GM12873 (cell line): ENCODE results near the gene ATP5IF1.

Source experiments
- CTCF ChIP-seq: IDR thresholded peaks from 2 replicates; pipeline ENCODE4 v1.5.1; 2012; ENCODE audit warnings: low read depth, mild to moderate bottlenecking, moderate library complexity, low read length, control low read depth; ENCODE audit not compliant: insufficient read depth; ENCODE audit errors: missing control alignments

ATP5IF1 gene

GRCh38 chr1:28213315-28213714 is 22.6 kb upstream of the ATP5IF1 start:
- TF ChIP-seq CTCF, result no peak

DNA sequence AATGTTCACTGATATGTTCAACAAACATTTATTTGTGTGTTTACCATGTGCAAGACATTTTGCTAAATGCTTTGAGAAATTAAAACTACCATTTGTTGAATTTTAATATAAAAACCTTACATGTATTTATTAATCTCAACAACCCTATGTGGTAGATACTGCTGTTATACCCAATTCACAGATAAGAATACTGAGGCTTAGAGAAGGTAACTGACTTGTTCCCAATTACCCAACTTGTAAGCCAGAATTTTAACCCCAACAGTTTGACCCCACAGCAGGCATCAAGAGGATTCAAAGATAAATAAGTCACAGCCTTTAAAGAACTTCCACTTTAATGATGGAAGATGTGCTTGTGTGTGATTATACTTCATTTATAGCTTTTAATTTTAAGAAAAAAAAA is 6.8 kb upstream of the ATP5IF1 start:
- no peak for TF ChIP-seq CTCF

- TF ChIP-seq CTCF, result no peak
Measured at GRCh38 chr1:28229996-28230395, 5.9 kb upstream of the ATP5IF1 start.

DNA sequence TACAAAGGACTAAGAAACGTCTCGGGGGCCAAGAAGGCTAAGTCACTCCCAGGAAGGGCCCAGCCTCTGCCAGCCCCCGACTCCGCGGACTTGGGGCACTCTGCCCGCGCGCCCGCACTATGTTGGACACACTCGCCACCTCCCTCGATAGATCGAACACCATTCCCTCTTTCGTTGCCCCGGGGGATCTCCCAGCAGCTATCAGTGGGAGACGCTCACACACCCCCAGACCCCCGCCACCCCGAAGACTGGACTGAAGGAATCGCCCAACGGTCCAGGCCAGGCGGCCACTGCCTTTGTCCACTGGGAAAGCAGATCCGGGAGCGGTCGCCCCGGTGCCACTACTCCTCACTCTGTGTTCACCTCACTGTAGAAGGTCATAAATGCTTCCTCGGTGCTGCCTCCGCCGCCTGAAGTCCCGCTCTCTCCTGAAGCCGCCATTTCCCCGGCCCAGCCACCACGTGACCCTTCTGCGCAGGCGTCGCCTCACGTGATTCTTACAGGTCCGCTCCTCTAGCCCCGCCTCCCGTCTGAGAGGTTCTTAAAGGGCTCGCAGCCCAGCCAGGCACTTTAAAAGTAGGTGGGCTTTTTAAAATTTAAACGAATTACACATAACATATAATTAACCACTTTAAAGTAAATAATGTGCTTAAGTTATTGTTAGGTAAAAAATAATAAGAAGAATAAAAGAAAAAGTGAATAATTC is 3.2 kb upstream of the ATP5IF1 start, which contains the start of gene DNAJC8:
Gene DNAJC8, minus strand, starts transcription at position 472 of the 706 bp plus-strand sequence. Its CDS starts 31 bp downstream, at position 441.
- TF ChIP-seq CTCF, result no peak

DNA sequence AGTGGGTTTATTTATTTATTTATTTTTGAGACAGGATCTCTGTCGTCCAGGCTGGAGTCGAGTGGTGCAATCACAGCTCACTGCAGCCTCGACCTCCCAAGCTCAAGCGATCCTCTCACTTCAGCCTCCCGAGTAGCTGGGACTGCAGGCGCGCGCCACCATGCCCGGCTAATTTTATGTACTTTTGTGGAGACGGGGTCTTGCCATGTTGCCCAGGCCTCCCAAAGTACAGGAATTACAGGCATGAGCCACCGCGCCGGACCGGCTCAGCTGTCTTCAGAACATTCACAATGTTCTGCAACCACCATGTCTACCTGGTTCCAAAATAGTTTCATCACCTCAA is 2.7 kb upstream of the ATP5IF1 start:
- TF ChIP-seq CTCF, result no peak

GRCh38 chr1:28236656-28237322 is 865 bp downstream of the ATP5IF1 start:
- no peak for TF ChIP-seq CTCF

GRCh38 chr1:28239004-28239403 is 3.1 kb downstream of the ATP5IF1 start:
- no peak for TF ChIP-seq CTCF
